ENCODE measurements around the gene PARP12.

The PARP12 gene

GRCh38 chr7:140033036-140033435 is 29.7 kb downstream of the PARP12 start:
- DNase-seq: no peak

- no peak for DNase-seq
These were observed 31.4 kb downstream of the PARP12 start for GRCh38 chr7:140031364-140031763.

- no peak for DNase-seq
These were observed 33.7 kb downstream of the PARP12 start for GRCh38 chr7:140029072-140029471.

- no peak for DNase-seq
These were observed 34.4 kb downstream of the PARP12 start for GRCh38 chr7:140028311-140028710.

GRCh38 chr7:140027858-140028257 is 34.9 kb downstream of the PARP12 start:
- DNase-seq: no peak

- DNase-seq: no peak
These were observed 35.8 kb downstream of the PARP12 start for GRCh38 chr7:140026935-140027334.

GRCh38 chr7:140025814-140026433 is 36.8 kb downstream of the PARP12 start:
- DNase-seq: no peak

- no peak for DNase-seq
These were observed 37.5 kb downstream of the PARP12 start for GRCh38 chr7:140025241-140025640.

- DNase-seq: no peak
These were observed 38.2 kb downstream of the PARP12 start for GRCh38 chr7:140024585-140024984.

- DNase-seq: no peak
These were observed 39.0 kb downstream of the PARP12 start for GRCh38 chr7:140023728-140024127.

- DNase-seq: no peak
These were observed 40.1 kb downstream of the PARP12 start for GRCh38 chr7:140022582-140023211.

- no peak for DNase-seq
These were observed 41.1 kb downstream of the PARP12 start for GRCh38 chr7:140021603-140022002.

GRCh38 chr7:140019606-140020005 is 43.1 kb downstream of the PARP12 start:
- no peak for DNase-seq

GRCh38 chr7:140019172-140019571 is 43.6 kb downstream of the PARP12 start:
- DNase-seq: no peak

GRCh38 chr7:140018125-140019043 is 44.4 kb downstream of the PARP12 start:
- no peak for DNase-seq

- no peak for DNase-seq
These were observed 45.2 kb downstream of the PARP12 start for GRCh38 chr7:140017543-140017942.

- no peak for DNase-seq
These were observed 45.7 kb downstream of the PARP12 start for GRCh38 chr7:140017034-140017433.

- DNase-seq: no peak
These were observed 46.2 kb downstream of the PARP12 start for GRCh38 chr7:140016540-140016939.

GRCh38 chr7:140015471-140015970 is 47.2 kb downstream of the PARP12 start:
- DNase-seq: no peak

- DNase-seq: no peak
These were observed 48.6 kb downstream of the PARP12 start for GRCh38 chr7:140014123-140014522.

- no peak for DNase-seq
These were observed 49.1 kb downstream of the PARP12 start for GRCh38 chr7:140013676-140014075.

GRCh38 chr7:140010194-140010895 is 52.4 kb downstream of the PARP12 start:
- DNase-seq: no peak

GRCh38 chr7:140009735-140010134 is 53.0 kb downstream of the PARP12 start:
- no peak for DNase-seq
